Neuronal stem cell (in vitro differentiated cells): ENCODE data around the gene EIF1B.
A peak's percentile ranks its signal among the peaks of the same experiment; 100 is the strongest.

Experiments
- DNase-seq: peaks from one replicate; pipeline ENCODE4 v3.0.0-alpha.2; 2013; ENCODE audit warnings: low spot score
- H2AFZ ChIP-seq: one replicate; pipeline ENCODE4 v1.6.1; 2013; ENCODE audit warnings: mild to moderate bottlenecking, low read length, inconsistent platforms
- H2AK5ac ChIP-seq: 2 replicates; pipeline ENCODE4 v1.6.1; 2013; ENCODE audit warnings: low read depth, mild to moderate bottlenecking, inconsistent platforms, low read length, moderate library complexity, mixed read lengths
- H2BK120ac ChIP-seq: 2 replicates; pipeline ENCODE4 v1.6.1; 2013; ENCODE audit warnings: low read depth, mild to moderate bottlenecking, inconsistent platforms, low read length, moderate library complexity, mixed read lengths
- H2BK12ac ChIP-seq: one replicate; pipeline ENCODE4 v1.6.1; 2013; ENCODE audit warnings: low read length, inconsistent platforms
- H2BK15ac ChIP-seq: 2 replicates; pipeline ENCODE4 v1.6.1; 2013; ENCODE audit warnings: mild to moderate bottlenecking, low read length, inconsistent platforms, mixed read lengths
- H2BK5ac ChIP-seq: one replicate; pipeline ENCODE4 v1.6.1; 2013; ENCODE audit warnings: inconsistent platforms, mild to moderate bottlenecking, low read length, moderate library complexity
- H3K14ac ChIP-seq: one replicate; pipeline ENCODE4 v1.6.1; 2013; ENCODE audit warnings: low read length, inconsistent platforms
- H3K18ac ChIP-seq: 2 replicates; pipeline ENCODE4 v1.6.1; 2013; ENCODE audit warnings: low read length, inconsistent platforms
- H3K23ac ChIP-seq: 2 replicates; pipeline ENCODE4 v1.6.1; 2013; ENCODE audit warnings: low read depth, mild to moderate bottlenecking, mixed read lengths, low read length, inconsistent platforms; ENCODE audit not compliant: poor library complexity
- H3K27ac ChIP-seq: replicated peaks from 3 replicates; pipeline ENCODE4 v1.5.1; 2013; ENCODE audit warnings: low read length, inconsistent platforms
- H3K27me3 ChIP-seq, 3 experiments: 2 replicates each; pipeline ENCODE4 v1.6.1; 2013; ENCODE audit warnings: low read length in 3 of 3, mild to moderate bottlenecking in 2 of 3, inconsistent platforms in 1 of 3, low read depth in 1 of 3, mixed read lengths in 1 of 3, moderate library complexity in 1 of 3; ENCODE audit not compliant: control insufficient read depth in 3 of 3, insufficient read depth in 3 of 3
- H3K36me3 ChIP-seq, 2 donors: replicated peaks in 1 of 2; 2 replicates each; pipeline ENCODE4 v1.6.1; 2013; ENCODE audit warnings: low read length in 2 of 2; ENCODE audit not compliant: control insufficient read depth in 2 of 2, insufficient read depth in 2 of 2
- H3K4ac ChIP-seq: 2 replicates; pipeline ENCODE4 v1.6.1; 2013; ENCODE audit warnings: inconsistent platforms, mild to moderate bottlenecking, low read length, moderate library complexity
- H3K4me1 ChIP-seq, 2 donors: 1 replicate in 1 of 2; 2 replicates in 1 of 2; pipeline ENCODE4 v1.6.1; 2013; ENCODE audit warnings: low read length in 2 of 2, low read depth in 1 of 2; ENCODE audit not compliant: control insufficient read depth in 2 of 2, insufficient read depth in 1 of 2
- H3K4me2 ChIP-seq: one replicate; pipeline ENCODE4 v1.6.1; 2013; ENCODE audit warnings: mild to moderate bottlenecking, low read length, inconsistent platforms; ENCODE audit not compliant: insufficient read depth, poor library complexity, severe bottlenecking
- H3K4me3 ChIP-seq, 2 donors: 2 replicates each; pipeline ENCODE4 v1.5.1; 2013; ENCODE audit warnings: low read length in 2 of 2, mild to moderate bottlenecking in 2 of 2, inconsistent platforms in 1 of 2, moderate library complexity in 1 of 2
- H3K79me1 ChIP-seq: one replicate; pipeline ENCODE4 v1.6.1; 2013; ENCODE audit warnings: low read depth, mild to moderate bottlenecking, inconsistent platforms, low read length, moderate library complexity
- H3K9ac ChIP-seq: one replicate; pipeline ENCODE4 v1.6.1; 2013; ENCODE audit warnings: mild to moderate bottlenecking, low read depth, low read length, inconsistent platforms; ENCODE audit not compliant: poor library complexity
- H3K9me3 ChIP-seq, 2 donors: replicated peaks in 1 of 2; 2 replicates each; pipeline versions ENCODE3 to v1.6.1; 2013; ENCODE audit warnings: low read length in 2 of 2, mild to moderate bottlenecking in 2 of 2, inconsistent platforms in 1 of 2, low read depth in 1 of 2, mixed read lengths in 1 of 2, moderate library complexity in 1 of 2; ENCODE audit not compliant: control insufficient read depth in 2 of 2, insufficient read depth in 1 of 2
- H4K8ac ChIP-seq: one replicate; pipeline ENCODE4 v1.6.1; 2013; ENCODE audit warnings: low read depth, mild to moderate bottlenecking, inconsistent platforms, low read length, moderate library complexity
- H4K91ac ChIP-seq: one replicate; pipeline ENCODE4 v1.6.1; 2013; ENCODE audit warnings: low read length, low read depth, mild to moderate bottlenecking, inconsistent platforms; ENCODE audit not compliant: poor library complexity
- WGBS, 2 donors: extraction: QIAGEN DNeasy Blood & Tissue Kit; methylation state at CpG; one replicate each; pipeline ENCODE4 v1.1.7; 2013; ENCODE audit warnings: missing lambda C conversion rate in 2 of 2, mixed read lengths in 1 of 2; ENCODE audit not compliant: insufficient read length in 2 of 2, insufficient replicate concordance in 1 of 2; ENCODE audit errors: extremely low coverage in 2 of 2; 5-methylcytosine and 5-hydroxymethylcytosine counted together

EIF1B gene

GRCh38 chr3:40323946-40324345, 14.4 kb downstream of the EIF1B start:
- no peaks in the 10 kb centered on the region for H3K79me1 ChIP-seq
- no peak overlapping the region for H4K91ac ChIP-seq
- H4K8ac ChIP-seq: no peak overlapping the region
- H3K23ac ChIP-seq: no peak overlapping the region
- no peak overlapping the region for H3K14ac ChIP-seq
- H3K27me3 ChIP-seq: no peaks in the 10 kb centered on the region
- no peak overlapping the region for H2BK15ac ChIP-seq
- H3K9ac ChIP-seq: no peak overlapping the region
- H3K4me2 ChIP-seq: no peak overlapping the region
- no CpG with 5 or more reads among the region's 5 CpGs for WGBS, 2 donors
- peaks cover 0 to 7% of the 10 kb centered on the region in 2 donors for H3K4me1 ChIP-seq
- H3K4me3 ChIP-seq: no peak overlapping the region
- H3K4ac ChIP-seq: no peak overlapping the region
- no peak overlapping the region for H3K18ac ChIP-seq
- H2BK12ac ChIP-seq: no peak overlapping the region
- no peak overlapping the region for H2BK120ac ChIP-seq
- no peak overlapping the region for H2AFZ ChIP-seq
- H3K27ac ChIP-seq: no peak overlapping the region
- H3K36me3 ChIP-seq: no peaks in the 10 kb centered on the region
- H3K9me3 ChIP-seq: no peaks in the 10 kb centered on the region
- no peak overlapping the region for H2BK5ac ChIP-seq
- no peak overlapping the region for H2AK5ac ChIP-seq
- DNase-seq: no peak

DNA sequence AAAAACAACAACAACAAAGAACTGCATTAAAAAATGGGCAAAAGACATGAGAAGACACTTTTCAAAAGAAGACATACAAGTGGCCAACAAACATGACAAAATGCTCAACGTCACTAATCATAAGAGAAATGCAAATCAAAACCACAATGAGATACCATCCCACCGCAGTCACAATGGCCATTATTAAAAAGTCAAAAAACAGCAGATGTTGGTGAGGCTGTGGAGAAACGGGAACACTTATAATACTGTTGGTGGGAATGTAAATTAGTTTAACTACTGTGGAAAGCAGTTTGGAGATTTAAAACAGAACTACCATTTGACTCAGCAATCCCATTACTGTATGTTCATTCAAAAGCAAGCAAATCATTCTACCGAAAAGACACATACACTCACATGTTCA, 15.1 kb downstream of the EIF1B start:
- Histone ChIP-seq H3K27ac (no peak overlapping the region), H3K18ac (no peak overlapping the region), H3K23ac (no peak overlapping the region), H4K8ac (no peak overlapping the region), H4K91ac (no peak overlapping the region), H2AK5ac (no peak overlapping the region), H2BK12ac (no peak overlapping the region), H3K79me1 (no peaks in the 10 kb centered on the region), H3K4ac (no peak overlapping the region), H2BK120ac (no peak overlapping the region), H2BK15ac (no peak overlapping the region), H3K36me3 (no peaks in the 10 kb centered on the region), H3K14ac (no peak overlapping the region), H3K27me3 (no peaks in the 10 kb centered on the region), H2AFZ (no peak overlapping the region), H3K4me3 (no peak overlapping the region), H3K4me2 (no peak overlapping the region), H2BK5ac (no peak overlapping the region), H3K4me1 (peaks cover 0 to 7% of the 10 kb centered on the region in 2 donors), H3K9me3 (no peaks in the 10 kb centered on the region), H3K9ac (no peak overlapping the region)
- no CpG with 5 or more reads among the region's 4 CpGs for WGBS, 2 donors
- DNase-seq: no peak

DNA sequence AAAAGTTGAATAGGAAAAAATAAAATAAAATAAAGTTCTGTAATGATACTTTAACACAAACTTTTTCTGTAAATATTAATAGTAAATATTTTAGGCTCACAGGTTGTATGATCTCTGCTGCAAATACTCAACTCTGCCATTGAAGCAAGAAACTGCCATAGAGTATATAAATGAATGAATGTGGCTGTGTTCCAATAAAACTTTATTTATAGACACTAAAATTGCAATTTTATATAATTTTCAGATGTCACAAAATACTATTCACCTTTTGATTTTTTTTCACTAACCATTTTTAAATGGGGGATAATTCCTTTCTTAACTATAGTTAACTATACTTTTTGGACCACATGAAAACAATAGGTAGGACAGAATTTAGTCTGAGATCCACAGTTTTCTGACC, 16.0 kb downstream of the EIF1B start:
- Histone ChIP-seq H3K27me3 (peaks cover 0 to 4% (median 0%) of the 10 kb centered on the region in 3 experiments), H3K9me3 (no peaks in the 10 kb centered on the region), H3K4me2 (no peak overlapping the region), H2AFZ (no peak overlapping the region), H2BK12ac (no peak overlapping the region), H2BK15ac (no peak overlapping the region), H2BK5ac (no peak overlapping the region), H3K36me3 (no peaks in the 10 kb centered on the region), H3K14ac (no peak overlapping the region), H3K27ac (no peak overlapping the region), H3K9ac (no peak overlapping the region), H3K18ac (no peak overlapping the region), H4K91ac (no peak overlapping the region), H3K4ac (no peak overlapping the region), H4K8ac (no peak overlapping the region), H3K4me3 (no peak overlapping the region), H3K79me1 (no peaks in the 10 kb centered on the region), H2BK120ac (no peak overlapping the region), H3K23ac (no peak overlapping the region), H2AK5ac (no peak overlapping the region), H3K4me1 (peaks cover 0 to 7% of the 10 kb centered on the region in 2 donors)
- no peak for DNase-seq

DNA sequence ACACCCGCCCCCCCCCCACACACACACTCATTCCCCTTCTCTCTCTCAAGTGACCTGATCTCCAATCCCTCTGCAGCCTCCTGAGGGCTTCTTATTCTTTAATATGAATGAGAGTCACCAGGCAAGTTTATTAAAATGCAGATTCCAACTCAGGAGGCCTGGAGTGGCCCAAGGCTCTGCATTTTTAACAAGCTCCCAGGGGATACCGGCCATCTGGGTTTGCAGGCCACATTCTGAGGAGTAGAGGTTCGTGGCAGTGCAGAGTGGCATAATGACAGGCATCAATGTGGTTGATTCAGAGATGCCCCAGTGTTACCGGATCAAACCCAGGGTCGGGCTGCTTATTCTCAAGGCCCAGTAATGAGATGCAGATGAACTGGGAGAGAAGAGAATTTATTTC, 18.9 kb downstream of the EIF1B start:
- Histone ChIP-seq H3K18ac (no peak overlapping the region), H3K79me1 (no peaks in the 10 kb centered on the region), H3K9ac (no peak overlapping the region), H2BK15ac (no peak overlapping the region), H2BK12ac (no peak overlapping the region), H3K23ac (no peak overlapping the region), H3K4me3 (no peak overlapping the region), H3K14ac (no peak overlapping the region), H3K4me2 (no peak overlapping the region), H3K4me1 (peaks cover 0 to 7% of the 10 kb centered on the region in 2 donors), H2BK5ac (no peak overlapping the region), H4K91ac (no peak overlapping the region), H2AK5ac (no peak overlapping the region), H3K36me3 (no peaks in the 10 kb centered on the region), H2AFZ (peak overlapping the region; percentile 78), H2BK120ac (no peak overlapping the region), H4K8ac (no peak overlapping the region), H3K9me3 (no peaks in the 10 kb centered on the region), H3K27me3 (peaks cover 0 to 4% (median 0%) of the 10 kb centered on the region in 3 experiments), H3K27ac (no peak overlapping the region), H3K4ac (no peak overlapping the region)
- WGBS, 2 donors: no CpG with 5 or more reads among the region's 5 CpGs
- DNase-seq: no peak
